Stimulated activated CD4-positive, alpha-beta T cell treated with anti-CD3 and anti-CD28 coated beads, TNF-alpha, amount 100 ng/mL, for 48 hours (primary cell): ENCODE results near the gene CRTC1.
"Not testable (repeated sequence)": the region's sequence is repeated elsewhere in the genome, so short reads cannot be mapped to it uniquely, and the experiment has no call there.

Experiments
- DNase-seq, 3 donors: peaks; one replicate each; pipeline ENCODE4 v3.0.0-alpha.2; 2020; ENCODE audit warnings: low read depth in 3 of 3

CRTC1 gene

GRCh38 chr19:18701250-18701608 lies 17.7 kb downstream of the CRTC1 start:
- no peak for DNase-seq

- DNase-seq: no peak
Measured at GRCh38 chr19:18704054-18704453, 20.6 kb downstream of the CRTC1 start.

- DNase-seq: no peak
Measured at GRCh38 chr19:18704971-18705370, 21.5 kb downstream of the CRTC1 start.

- no peak for DNase-seq
Measured at GRCh38 chr19:18708452-18709231, 25.2 kb downstream of the CRTC1 start.

GRCh38 chr19:18709546-18709945 lies 26.1 kb downstream of the CRTC1 start:
- no peak for DNase-seq

GRCh38 chr19:18710186-18710585 lies 26.7 kb downstream of the CRTC1 start:
- DNase-seq: no peak

GRCh38 chr19:18710996-18711751 lies 27.7 kb downstream of the CRTC1 start:
- DNase-seq: no peak

- DNase-seq: no peak
Measured at GRCh38 chr19:18711893-18712292, 28.4 kb downstream of the CRTC1 start.

GRCh38 chr19:18712981-18713380 lies 29.5 kb downstream of the CRTC1 start:
- DNase-seq: no peak

- DNase-seq: no peak
Measured at GRCh38 chr19:18713550-18714117, 30.2 kb downstream of the CRTC1 start.

- no peak for DNase-seq
Measured at GRCh38 chr19:18715416-18715815, 31.9 kb downstream of the CRTC1 start.

GRCh38 chr19:18716857-18717256 lies 33.4 kb downstream of the CRTC1 start:
- no peak for DNase-seq

- no peak for DNase-seq
Measured at GRCh38 chr19:18717601-18718000, 34.1 kb downstream of the CRTC1 start.

GRCh38 chr19:18718015-18718526 lies 34.6 kb downstream of the CRTC1 start:
- DNase-seq: no peak

GRCh38 chr19:18718846-18719458 lies 35.5 kb downstream of the CRTC1 start:
- no peak for DNase-seq

- no peak for DNase-seq
Measured at GRCh38 chr19:18719541-18719940, 36.1 kb downstream of the CRTC1 start.

- DNase-seq: no peak
Measured at GRCh38 chr19:18723871-18724377, 40.4 kb downstream of the CRTC1 start.

GRCh38 chr19:18725841-18726770 lies 42.6 kb downstream of the CRTC1 start:
- no peak for DNase-seq

- no peak for DNase-seq
Measured at GRCh38 chr19:18726846-18727245, 43.4 kb downstream of the CRTC1 start.

GRCh38 chr19:18727602-18728001 lies 44.1 kb downstream of the CRTC1 start:
- DNase-seq: not testable (repeated sequence)
